ENCODE measurements around the gene THAP3.
A peak's percentile ranks its signal among the peaks of the same experiment; 100 is the strongest.

The THAP3 gene

DNA sequence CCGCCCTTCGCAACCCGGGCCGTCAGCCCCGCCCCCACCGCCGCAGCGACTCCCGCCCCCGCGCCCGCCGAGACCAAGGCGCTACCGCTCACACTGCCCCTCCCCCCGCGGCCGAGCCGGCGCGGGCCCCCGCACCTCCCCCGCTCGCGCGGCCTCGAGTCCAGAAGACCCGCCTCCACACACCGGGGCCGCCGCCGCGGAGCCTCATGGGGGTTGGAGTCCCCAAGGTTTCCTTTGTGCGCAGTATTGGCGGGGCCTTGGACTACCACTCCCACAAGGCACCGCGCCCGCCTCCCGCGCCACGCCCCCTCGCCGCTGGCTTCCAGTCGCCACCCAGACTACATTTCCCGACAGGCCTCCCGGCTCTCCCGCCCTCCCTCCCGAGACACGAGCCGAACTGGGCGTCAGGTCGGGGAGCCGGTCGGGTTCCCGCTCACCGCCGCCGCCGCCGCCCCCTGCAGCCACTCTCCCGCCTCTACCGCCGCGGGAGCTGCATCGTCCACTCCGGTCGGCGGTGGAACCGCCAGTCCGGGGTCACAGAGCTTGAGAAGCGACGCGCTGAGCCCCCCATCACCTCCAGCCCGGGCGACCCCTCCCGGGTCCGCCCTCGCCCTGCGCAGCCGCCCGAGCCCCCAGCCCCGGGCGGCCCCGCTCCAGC lies 11.2 kb upstream of the THAP3 start, which contains the start of gene PHF13:
Gene PHF13, plus strand, starts transcription at position 371 of the 658 bp plus-strand sequence. CDS start 336 bp downstream, outside the sequence.
- DNase-seq = peak; percentile 99
- peaks cover 30% of the 10 kb centered on the region for H4K20me1 ChIP-seq (ENCODE audit: insufficient read depth, low read length)
- peak within 1 kb of the TSS; percentile 100 for H3K4me2 ChIP-seq (ENCODE audit: insufficient read depth, low read length)
- TF ChIP-seq, protein P1, sequence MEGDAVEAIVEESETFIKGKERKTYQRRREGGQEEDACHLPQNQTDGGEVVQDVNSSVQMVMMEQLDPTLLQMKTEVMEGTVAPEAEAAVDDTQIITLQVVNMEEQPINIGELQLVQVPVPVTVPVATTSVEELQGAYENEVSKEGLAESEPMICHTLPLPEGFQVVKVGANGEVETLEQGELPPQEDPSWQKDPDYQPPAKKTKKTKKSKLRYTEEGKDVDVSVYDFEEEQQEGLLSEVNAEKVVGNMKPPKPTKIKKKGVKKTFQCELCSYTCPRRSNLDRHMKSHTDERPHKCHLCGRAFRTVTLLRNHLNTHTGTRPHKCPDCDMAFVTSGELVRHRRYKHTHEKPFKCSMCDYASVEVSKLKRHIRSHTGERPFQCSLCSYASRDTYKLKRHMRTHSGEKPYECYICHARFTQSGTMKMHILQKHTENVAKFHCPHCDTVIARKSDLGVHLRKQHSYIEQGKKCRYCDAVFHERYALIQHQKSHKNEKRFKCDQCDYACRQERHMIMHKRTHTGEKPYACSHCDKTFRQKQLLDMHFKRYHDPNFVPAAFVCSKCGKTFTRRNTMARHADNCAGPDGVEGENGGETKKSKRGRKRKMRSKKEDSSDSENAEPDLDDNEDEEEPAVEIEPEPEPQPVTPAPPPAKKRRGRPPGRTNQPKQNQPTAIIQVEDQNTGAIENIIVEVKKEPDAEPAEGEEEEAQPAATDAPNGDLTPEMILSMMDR (IDR thresholded peaks at IDR 0.05; ENCODE audit: borderline replicate concordance, extremely low read depth, low read length, poor library complexity, severe bottlenecking) = no peak
- TF ChIP-seq EZH2 (IDR thresholded peaks at IDR 0.05; ENCODE audit: borderline replicate concordance, low read depth, low read length, severe bottlenecking) = no peak
- H3K79me2 ChIP-seq (ENCODE audit: insufficient read depth, low read length) = peaks cover 46% of the 10 kb centered on the region
- peak within 1 kb of the TSS; percentile 68 for H3K27ac ChIP-seq (ENCODE audit: low read length)
- H3K27me3 ChIP-seq (ENCODE audit: insufficient read depth, low read length, poor library complexity) = no peaks in the 10 kb centered on the region
- H3K4me3 ChIP-seq (ENCODE audit: low read depth in 1 of 2, low read length in 2 of 2) = peak within 1 kb of the TSS; percentile 78 to 88
- H3K9me3 ChIP-seq (ENCODE audit: insufficient read depth, low read length, severe bottlenecking) = no peaks in the 10 kb centered on the region
- ATAC-seq (ENCODE audit: insufficient read depth, low read depth) = peak; percentile 94
- H2AFZ ChIP-seq (ENCODE audit: low read depth, low read length) = peak within 1 kb of the TSS; percentile 80
- H3K4me1 ChIP-seq (ENCODE audit: insufficient read depth, low read length) = peaks cover 28% of the 10 kb centered on the region
- peak within 1 kb of the TSS; percentile 91 for H3K9ac ChIP-seq (ENCODE audit: low read depth, low read length)
- peaks cover 20% of the 10 kb centered on the region for H3K36me3 ChIP-seq (ENCODE audit: insufficient read depth, low read length)

DNA sequence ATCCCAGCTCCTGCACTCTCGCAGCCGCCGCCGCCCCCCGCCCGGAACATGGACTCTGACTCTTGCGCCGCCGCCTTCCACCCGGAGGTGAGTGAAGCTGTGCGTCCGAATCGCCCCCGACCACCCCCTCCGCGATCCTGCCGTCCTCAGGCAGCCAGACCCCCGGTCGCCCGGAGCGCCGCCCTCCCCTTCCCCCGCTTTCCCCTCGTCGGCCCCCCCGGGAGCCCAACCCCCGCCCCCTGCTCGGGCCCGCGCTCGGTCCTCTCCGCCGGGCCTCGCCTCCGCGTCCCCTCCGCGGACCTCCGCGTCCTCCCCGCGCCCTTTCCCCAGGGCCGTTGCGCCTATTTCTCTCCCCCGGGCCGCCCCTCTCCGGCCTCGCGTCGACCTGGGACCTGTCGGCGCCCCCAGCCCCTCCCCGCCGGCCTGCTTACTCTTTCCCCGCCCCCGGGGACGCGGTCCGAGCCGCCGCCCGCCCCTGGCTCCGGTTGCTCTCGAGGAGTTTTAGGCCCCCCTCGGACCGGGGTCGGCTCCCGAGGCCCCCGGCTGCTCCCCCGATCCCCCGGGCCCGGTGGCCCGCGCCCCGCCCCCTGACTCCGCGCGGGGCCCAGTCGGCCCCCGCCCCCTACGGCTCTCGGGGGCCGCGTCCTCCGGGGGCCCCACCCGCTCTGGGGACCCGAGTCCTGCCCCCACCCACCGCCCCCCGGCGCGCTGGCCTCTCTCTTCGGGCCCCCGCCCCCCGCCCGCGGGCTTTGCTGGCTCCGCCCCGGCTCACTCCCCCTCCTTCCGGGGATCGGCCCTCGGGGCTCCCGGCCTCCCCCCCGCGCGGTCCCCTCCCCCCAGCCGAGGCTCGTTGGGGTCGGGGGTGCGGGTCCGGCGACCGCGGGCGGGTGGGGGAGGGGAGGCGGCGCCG lies 10.4 kb upstream of the THAP3 start:
- Histone ChIP-seq H3K9ac (ENCODE audit: low read depth, low read length) (peak overlapping the region; percentile 91), H3K27ac (ENCODE audit: low read length) (peak overlapping the region; percentile 68), H3K36me3 (ENCODE audit: insufficient read depth, low read length) (peaks cover 27% of the 10 kb centered on the region), H3K4me1 (ENCODE audit: insufficient read depth, low read length) (peaks cover 28% of the 10 kb centered on the region), H3K4me2 (ENCODE audit: insufficient read depth, low read length) (peak overlapping the region; percentile 57), H4K20me1 (ENCODE audit: insufficient read depth, low read length) (peaks cover 36% of the 10 kb centered on the region), H3K4me3 (ENCODE audit: low read depth in 1 of 2, low read length in 2 of 2) (peak overlapping the region; percentile 78 to 88; a peak in 3 of 4 replicates), H3K27me3 (ENCODE audit: insufficient read depth, low read length, poor library complexity) (no peaks in the 10 kb centered on the region), H3K9me3 (ENCODE audit: insufficient read depth, low read length, severe bottlenecking) (no peaks in the 10 kb centered on the region), H2AFZ (ENCODE audit: low read depth, low read length) (peak overlapping the region; percentile 62), H3K79me2 (ENCODE audit: insufficient read depth, low read length) (peaks cover 53% of the 10 kb centered on the region)
- ATAC-seq (ENCODE audit: insufficient read depth, low read depth) (peak; percentile 8), DNase-seq (peak; percentile 74)
- TF ChIP-seq, protein P1 (IDR thresholded peaks at IDR 0.05; ENCODE audit: borderline replicate concordance, extremely low read depth, low read length, poor library complexity, severe bottlenecking) = no peak
- TF ChIP-seq EZH2 (IDR thresholded peaks at IDR 0.05; ENCODE audit: borderline replicate concordance, low read depth, low read length, severe bottlenecking) = no peak

DNA sequence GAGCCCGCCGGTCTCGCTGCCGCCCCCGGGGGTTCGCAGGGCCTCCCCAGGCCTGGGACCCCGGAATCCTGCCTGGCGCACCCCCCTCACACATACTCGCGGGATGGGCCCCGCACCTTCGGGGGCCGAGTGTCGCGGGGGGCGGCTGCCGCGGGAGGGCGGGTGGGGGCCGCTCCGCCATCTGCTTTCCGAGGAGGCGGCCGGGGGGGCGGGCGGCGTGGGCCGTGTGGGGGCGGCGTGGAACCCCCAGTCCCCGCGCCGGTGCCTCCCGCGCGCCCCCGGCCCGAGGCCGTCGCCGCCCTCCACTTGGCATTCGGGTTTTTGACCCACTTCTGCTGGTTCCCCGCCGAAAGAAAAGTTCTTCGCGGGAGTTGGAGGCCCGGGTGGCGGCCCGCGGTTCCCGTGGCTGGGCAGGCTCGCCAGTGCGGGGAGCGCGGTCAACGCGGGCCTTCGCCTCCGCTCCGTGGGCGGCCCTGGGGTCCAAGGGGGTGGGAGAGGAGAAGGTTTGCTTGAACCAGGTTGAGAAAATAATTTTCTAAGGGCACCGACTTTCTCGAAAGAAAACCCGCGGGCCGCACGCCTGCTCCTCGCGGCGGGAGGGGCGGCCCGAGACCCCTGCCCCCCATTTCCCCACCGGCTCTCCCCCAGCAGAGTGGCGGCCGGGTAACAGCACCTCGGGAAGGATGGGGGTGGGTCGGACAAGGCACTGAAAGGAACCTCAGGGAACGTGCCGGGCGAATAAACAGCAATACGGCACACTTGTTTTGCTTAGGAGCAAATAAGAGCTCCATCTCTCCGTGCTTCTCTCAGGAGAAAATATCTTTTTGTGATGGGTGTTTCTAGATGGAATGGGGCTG lies 9.5 kb upstream of the THAP3 start:
- Histone ChIP-seq H3K4me1 (ENCODE audit: insufficient read depth, low read length) (peaks cover 28% of the 10 kb centered on the region), H3K27ac (ENCODE audit: low read length) (no peak overlapping the region), H3K9ac (ENCODE audit: low read depth, low read length) (peak overlapping the region; percentile 42; the same call in 1 of the 2 replicates), H3K27me3 (ENCODE audit: insufficient read depth, low read length, poor library complexity) (no peaks in the 10 kb centered on the region), H4K20me1 (ENCODE audit: insufficient read depth, low read length) (peaks cover 44% of the 10 kb centered on the region), H3K4me3 (ENCODE audit: low read depth in 1 of 2, low read length in 2 of 2) (peak overlapping the region; percentile 78 to 88; a peak in 3 of 4 replicates), H2AFZ (ENCODE audit: low read depth, low read length) (no peak overlapping the region), H3K36me3 (ENCODE audit: insufficient read depth, low read length) (peaks cover 36% of the 10 kb centered on the region), H3K9me3 (ENCODE audit: insufficient read depth, low read length, severe bottlenecking) (no peaks in the 10 kb centered on the region), H3K4me2 (ENCODE audit: insufficient read depth, low read length) (peak overlapping the region; percentile 57), H3K79me2 (ENCODE audit: insufficient read depth, low read length) (peaks cover 61% of the 10 kb centered on the region)
- DNase-seq (no peak), ATAC-seq (ENCODE audit: insufficient read depth, low read depth) (no peak)
- no peak for TF ChIP-seq EZH2 (IDR thresholded peaks at IDR 0.05; ENCODE audit: borderline replicate concordance, low read depth, low read length, severe bottlenecking)
- TF ChIP-seq, protein P1 (IDR thresholded peaks at IDR 0.05; ENCODE audit: borderline replicate concordance, extremely low read depth, low read length, poor library complexity, severe bottlenecking) = no peak

Data from DND-41 (cell line).